Dermis blood vessel endothelial cell (primary cell): Measurements from ENCODE around the gene UCK1. TPM values are rescaled to one million over a fixed set of nuclear protein-coding genes. Genes with fewer than 3 reads are reported as not detected.

Experiments used
- DNase-seq: peaks from one replicate; pipeline ENCODE4 v3.0.0; 2010
- total RNA-seq: library from RNA; depleted of rRNA; stranded (reverse); fragments of >200 nt; gene quantifications from 2 replicates; pipeline ENCODE4 v1.2.3, GENCODE V29; 2014

UCK1 gene
- total RNA-seq, 1 donor from 2014 or later: 16.0 TPM

DNA sequence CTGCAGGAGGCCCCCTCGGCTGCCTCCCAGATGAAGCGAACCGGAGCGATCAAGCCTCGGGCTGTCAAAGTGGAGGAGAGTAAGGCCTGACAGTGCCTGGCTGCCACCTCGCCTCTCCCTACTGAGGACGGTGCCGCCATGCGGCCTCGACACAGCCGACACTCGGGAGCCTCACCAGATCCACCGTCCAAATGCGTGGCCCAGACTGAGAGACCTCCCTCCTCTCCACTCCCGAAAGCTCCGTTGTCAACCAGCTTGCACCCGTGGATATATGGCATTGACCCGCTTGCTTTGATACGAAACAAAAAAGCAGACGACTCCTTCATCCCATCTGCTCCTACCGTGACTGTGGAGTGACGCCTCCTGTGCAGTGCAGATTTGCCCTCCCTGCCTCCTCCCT, 35.3 kb downstream of the UCK1 start:
- no peak for DNase-seq

DNA sequence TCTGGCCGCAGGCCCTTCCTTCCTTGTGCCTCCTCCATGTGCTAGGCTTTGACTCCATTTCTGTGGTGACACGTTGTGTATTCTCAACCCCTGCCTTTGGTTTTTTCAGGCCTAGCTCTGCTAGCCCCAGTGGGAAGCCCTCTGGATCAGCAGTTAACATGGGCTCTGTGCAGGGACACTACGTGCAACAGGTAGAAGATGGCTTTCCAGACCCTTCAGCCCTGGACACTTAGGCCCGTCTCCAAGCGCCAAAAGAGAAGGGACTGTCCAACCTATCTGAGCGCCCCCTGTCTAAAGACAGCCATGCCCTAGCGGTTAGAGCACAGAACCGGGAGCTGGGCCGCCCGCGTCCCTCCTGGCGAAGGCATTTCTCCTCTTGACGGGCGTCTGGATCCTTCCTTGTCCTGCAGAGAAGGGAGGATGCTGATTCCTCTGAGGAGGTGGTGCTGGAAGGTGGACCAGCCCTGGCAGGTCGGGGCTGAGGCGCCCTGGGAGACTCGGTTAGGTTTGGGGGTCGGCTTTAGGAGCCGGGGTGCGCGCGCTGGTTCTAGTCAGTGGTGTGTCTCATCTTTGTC, 36.7 kb downstream of the UCK1 start:
- no peak for DNase-seq

- DNase-seq: no peak
Observed at GRCh38 chr9:131492070-131492469, 39.0 kb downstream of the UCK1 start.

- no peak for DNase-seq
Observed at GRCh38 chr9:131491001-131491710, 39.9 kb downstream of the UCK1 start.

GRCh38 chr9:131490514-131490913, 40.5 kb downstream of the UCK1 start:
- DNase-seq: no peak

DNA sequence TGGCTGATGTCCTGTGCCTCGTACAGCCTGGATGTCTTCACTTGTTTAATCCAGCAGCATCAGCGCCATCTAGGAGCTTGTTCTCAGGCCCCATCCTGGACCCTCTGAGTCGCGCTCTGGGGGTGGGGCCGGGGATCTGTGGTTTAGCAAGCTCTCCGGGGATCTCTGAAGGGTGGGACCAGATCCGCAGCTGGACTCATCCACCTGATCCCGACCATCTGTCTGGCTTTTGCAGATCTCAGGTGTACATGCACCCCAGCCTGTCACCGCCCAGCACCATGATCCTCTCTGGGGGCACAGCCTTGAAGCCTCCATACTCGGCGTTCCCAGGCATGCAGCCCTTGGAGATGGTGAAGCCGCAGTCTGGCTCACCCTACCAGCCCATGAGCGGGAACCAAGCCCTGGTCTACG, 43.4 kb downstream of the UCK1 start:
- no peak for DNase-seq

DNA sequence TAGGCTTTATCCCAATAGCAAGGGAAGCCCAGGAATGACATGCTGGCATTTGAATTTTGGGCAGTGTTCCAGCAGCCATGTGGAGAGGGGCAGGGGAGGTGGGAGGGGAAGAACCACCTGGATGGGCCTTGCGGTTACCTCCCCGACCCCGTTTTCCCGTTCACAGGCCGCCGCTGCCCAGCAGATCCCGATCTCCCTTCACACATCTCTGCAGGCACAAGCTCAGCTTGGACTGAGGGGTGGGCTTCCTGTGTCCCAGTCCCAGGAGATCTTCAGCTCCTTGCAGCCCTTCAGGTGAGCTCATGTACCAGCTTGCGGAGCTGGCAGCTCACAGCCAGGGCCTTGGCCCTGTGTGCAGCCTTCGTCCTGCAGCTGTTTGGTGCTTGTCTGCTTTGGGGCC, 44.1 kb downstream of the UCK1 start:
- no peak for DNase-seq

- no peak for DNase-seq
Observed at GRCh38 chr9:131485728-131486422, 45.2 kb downstream of the UCK1 start.

- no peak for DNase-seq
Observed at GRCh38 chr9:131485206-131485605, 45.9 kb downstream of the UCK1 start.

DNA sequence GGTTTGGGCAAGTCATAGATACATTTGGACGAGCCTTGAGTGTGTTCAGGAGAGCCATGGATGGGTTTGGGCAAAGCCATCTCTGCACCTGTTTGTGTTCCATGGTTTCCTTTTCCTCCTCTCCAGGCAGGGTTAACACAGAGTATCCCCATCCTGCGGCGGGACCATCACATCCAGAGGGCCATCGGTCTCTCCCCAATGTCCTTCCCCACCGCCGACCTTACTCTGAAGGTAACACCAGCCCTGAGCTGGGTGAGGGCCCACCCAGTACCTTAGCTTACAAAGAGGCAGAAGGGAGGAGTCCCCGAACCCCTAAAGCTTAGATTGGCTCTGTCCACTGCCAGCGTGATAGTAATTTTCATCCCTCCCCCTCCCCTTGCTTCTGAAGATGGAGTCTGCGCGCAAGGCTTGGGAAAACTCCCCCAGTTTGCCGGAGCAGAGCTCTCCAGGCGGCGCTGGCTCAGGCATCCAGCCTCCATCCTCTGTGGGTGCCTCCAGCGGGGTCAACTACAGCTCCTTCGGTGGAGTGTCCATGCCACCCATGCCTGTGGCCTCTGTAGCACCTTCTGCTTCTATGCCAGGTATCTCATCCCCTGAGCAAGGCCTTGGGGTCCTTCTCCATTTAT, 46.4 kb downstream of the UCK1 start:
- DNase-seq: no peak

DNA sequence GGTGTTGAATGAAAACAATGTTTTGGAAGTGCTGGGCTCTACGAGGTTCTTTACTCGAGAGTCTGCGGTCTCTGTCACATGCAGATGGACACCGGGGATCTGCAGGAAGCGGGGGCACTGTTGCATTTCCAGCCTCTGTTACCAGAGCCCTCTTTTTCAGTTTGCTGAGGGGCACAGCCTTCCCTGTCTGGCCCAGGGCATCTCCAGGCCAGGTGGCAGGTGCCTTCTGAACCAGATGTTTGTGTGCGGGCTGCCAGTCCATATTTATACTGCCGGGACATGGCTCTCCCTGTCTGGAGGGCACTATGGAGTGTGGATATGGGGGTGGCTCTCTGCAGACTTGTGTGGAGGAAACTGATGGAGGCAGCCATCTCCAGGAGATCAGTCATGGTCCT, 47.0 kb downstream of the UCK1 start:
- no peak for DNase-seq

- DNase-seq: no peak
Observed at GRCh38 chr9:131483319-131484050, 47.6 kb downstream of the UCK1 start.

GRCh38 chr9:131482343-131483006, 48.6 kb downstream of the UCK1 start:
- DNase-seq: no peak

DNA sequence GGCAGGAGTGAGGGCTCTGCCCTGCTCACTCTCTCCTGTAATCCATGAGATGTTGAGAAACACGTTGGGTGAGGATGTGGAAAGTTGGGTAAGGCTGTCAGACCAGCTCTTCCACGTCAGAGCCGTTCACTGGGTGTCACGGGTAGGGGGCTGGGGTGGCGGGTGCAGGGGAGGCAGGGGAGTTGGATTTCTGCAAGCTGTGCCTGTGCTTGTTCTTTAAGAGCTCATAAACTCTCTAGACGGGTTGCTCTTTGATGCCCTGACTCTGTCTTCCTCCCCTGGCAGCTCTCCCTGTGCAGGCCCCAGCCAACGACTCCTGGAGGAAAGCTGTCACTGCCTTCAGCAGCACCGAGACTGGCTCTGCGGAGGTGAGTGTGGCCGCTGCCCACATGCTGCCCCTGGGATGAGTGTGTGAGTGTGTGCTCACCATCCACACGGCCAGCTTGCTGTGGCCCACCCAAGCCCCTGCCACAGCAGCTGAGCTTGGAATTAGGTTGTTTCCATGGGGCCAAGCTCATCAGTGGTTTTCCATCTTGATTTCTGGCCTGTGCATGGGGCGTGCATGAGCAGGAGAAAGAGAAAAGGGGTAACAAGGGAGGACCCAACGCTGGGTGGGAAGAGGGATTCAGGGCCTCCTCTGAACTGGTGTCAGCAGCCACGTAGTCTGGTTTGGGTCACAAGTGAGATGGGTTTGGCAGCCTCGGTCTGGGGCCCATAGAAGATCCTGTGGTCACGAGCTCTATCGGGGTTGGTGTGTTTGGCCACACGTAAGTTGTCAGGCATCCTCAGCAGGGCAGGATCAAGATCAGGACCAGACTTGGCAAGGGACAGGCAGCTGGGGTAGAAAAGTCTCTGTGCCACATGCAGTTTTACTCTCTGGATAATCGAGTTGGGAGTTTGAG, 49.4 kb downstream of the UCK1 start:
- DNase-seq: no peak

DNA sequence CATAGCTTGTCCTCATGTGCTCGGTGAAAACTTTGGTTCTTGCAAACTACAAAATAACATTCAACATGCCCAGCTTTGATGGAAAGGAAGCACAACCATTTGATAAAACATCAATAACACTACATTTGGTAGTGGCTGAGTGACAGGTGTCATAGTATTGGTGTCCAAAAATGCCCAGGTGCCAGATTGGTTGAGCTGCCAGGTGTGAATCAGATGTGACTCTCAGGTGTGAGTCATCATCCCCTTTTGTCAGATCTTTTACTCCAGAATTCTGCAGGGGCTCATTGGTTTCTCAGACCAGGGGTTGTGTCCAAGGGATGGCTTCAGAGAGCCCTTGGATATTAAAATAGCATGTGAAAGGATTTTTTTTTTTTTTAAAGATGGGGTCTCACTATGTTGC, 50.8 kb downstream of the UCK1 start:
- DNase-seq: no peak

GRCh38 chr9:131478911-131479310, 52.2 kb downstream of the UCK1 start:
- no peak for DNase-seq

DNA sequence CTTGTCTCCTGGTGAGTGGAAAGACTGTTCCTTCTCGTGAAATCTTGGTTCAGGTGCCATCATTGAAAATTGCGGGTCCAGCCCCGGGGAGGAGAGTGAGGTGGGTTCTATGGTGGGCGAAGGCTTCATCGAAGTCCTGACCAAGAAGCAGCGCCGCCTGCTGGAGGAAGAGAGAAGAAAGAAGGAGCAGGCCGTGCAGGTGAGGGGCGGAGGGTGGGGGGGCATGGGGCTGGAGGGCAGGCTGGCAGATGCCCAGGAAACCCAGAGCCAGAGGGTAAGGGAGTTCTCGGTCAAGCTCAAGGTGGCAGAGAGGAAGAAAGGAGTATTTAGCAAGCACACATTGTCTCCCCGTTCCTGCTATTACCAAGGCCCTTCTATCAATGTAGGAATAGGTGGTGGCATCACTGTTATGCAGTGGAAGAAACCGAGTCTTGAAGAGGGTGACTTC, 52.6 kb downstream of the UCK1 start:
- peak; percentile 67 for DNase-seq

DNA sequence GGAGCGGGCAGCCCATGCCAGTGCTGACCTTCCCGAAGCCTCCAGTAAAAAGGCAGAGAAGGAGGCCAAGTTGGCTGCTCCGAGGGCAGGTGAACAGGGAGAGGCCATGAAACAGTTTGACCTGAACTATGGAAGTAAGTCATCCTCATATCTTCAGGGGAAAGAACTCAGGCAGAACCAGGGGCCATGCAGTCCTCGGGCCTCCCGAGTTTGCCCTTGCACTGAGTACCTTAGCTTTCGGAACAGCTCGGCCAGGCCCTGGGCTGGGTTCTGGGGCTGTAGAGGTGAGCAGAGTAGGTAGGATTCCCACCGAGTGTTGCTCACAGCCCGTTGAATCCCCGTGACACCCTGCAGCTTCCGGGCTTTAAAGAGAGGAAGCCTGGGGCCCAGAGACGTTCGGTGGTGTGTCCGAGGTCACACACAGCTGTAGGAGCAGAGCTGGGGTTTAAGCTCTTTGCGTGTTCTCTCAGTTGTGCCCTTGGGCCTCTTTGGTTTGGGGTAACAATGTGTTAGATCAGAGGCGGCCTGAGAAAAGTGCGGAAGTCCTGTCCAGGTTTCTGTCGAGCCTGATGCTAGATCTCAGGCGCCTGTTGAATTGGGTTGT, 53.1 kb downstream of the UCK1 start:
- no peak for DNase-seq

DNA sequence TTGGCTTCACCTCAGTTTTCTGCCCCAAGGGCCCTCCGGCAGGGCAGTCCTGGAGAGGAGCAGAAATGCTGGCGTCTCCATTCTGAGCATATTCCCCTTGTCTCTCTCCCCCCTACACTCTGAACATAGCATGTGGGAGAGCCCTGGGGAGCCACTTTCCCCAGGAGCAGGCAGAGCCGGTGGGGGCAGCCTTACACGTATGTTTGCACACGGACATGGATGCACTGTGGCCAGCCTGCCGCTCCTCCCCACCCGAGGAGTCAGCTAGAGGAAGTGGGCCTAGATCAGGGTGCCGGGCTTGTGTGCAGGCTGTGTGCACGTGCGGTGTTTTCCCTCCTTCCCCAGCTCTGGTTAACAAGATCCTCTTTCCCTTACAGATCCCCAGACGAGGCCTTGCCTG, 53.7 kb downstream of the UCK1 start:
- DNase-seq: no peak

GRCh38 chr9:131476777-131477345, 54.2 kb downstream of the UCK1 start:
- no peak for DNase-seq
